Tibial nerve (tissue), 4 donors: ENCODE measurements around the gene PLAC8.

Source experiments
- EP300 ChIP-seq, 2 donors: sonication (generic); formaldehyde crosslinking; IDR thresholded peaks; one replicate each; pipeline ENCODE4 v1.6.1; 2017; ENCODE audit warnings: antibody characterized with exemption in 2 of 2, mild to moderate bottlenecking in 1 of 2
- TF ChIP-seq, protein P1 (sequence below), 5 experiments: fragments of 200-600 bp in 3 of 5; fragments of 450-650 bp in 2 of 5; sonication (generic) in 3 of 5; IDR thresholded peaks; one replicate each; pipeline ENCODE4 v1.5.1; 2016 to 2019; ENCODE audit warnings: antibody characterized with exemption in 5 of 5, mild to moderate bottlenecking in 3 of 5, moderate library complexity in 2 of 5

DNA sequence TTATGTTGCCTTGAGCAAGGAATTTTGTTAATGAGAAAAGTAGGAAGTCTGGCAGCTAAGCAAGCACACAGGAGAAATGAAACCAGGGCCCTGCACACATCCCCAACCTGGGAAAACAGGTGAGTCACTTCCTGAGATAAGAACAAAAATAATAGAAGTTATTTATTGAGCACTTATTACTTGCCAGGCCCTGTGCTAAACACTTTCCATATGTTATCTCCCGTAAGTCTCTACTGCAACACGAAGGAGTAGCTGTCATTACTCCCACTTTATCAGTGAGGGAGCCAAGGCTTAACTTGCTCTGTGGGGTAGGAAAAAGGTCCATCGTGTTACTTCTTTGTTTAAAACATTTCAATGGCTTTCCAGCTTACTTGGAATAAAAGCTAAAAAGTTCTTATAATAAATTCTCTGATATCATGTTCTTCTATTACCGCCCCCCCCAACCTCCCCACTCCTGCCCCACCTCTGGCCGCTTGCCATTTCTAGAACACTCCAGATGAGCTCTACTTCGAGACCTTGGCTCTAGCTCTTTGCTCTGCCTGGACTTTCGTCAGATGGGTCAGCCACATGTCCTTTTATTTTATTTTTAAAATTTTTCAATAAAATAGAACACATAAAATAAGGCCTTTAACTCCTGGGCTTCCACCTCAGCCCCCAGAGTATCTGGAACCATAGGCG is 36.3 kb upstream of the PLAC8 start:
- TF ChIP-seq, protein P1, sequence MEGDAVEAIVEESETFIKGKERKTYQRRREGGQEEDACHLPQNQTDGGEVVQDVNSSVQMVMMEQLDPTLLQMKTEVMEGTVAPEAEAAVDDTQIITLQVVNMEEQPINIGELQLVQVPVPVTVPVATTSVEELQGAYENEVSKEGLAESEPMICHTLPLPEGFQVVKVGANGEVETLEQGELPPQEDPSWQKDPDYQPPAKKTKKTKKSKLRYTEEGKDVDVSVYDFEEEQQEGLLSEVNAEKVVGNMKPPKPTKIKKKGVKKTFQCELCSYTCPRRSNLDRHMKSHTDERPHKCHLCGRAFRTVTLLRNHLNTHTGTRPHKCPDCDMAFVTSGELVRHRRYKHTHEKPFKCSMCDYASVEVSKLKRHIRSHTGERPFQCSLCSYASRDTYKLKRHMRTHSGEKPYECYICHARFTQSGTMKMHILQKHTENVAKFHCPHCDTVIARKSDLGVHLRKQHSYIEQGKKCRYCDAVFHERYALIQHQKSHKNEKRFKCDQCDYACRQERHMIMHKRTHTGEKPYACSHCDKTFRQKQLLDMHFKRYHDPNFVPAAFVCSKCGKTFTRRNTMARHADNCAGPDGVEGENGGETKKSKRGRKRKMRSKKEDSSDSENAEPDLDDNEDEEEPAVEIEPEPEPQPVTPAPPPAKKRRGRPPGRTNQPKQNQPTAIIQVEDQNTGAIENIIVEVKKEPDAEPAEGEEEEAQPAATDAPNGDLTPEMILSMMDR (IDR thresholded peaks at IDR 0.05): no peak
- no peak for TF ChIP-seq EP300 (IDR thresholded peaks at IDR 0.05)
